Liver (tissue), 9 donors: Measurements from ENCODE around the gene CRYGS. TPM values are rescaled to one million over a fixed set of nuclear protein-coding genes. Genes with fewer than 3 reads are reported as not detected.

Experiments
- DNase-seq: peaks from one replicate; pipeline ENCODE4 v3.0.0-alpha.2; 2017; ENCODE audit warnings: low spot score
- H3K27ac ChIP-seq, 2 donors: one replicate each; pipeline ENCODE4 v1.7.0; 2013; ENCODE audit warnings: inconsistent platforms in 2 of 2, low read length in 2 of 2, control low read depth in 1 of 2, low read depth in 1 of 2, mild to moderate bottlenecking in 1 of 2
- H3K27me3 ChIP-seq, 4 donors: one replicate each; pipeline versions ENCODE4 v1.6.1 to v1.7.0; 2013; ENCODE audit warnings: low read length in 3 of 4, inconsistent platforms in 1 of 4, mild to moderate bottlenecking in 1 of 4, moderate library complexity in 1 of 4; ENCODE audit not compliant: control insufficient read depth in 4 of 4, insufficient read depth in 4 of 4
- H3K36me3 ChIP-seq, 4 donors: one replicate each; pipeline versions ENCODE4 v1.6.1 to v1.7.0; 2013; ENCODE audit warnings: low read length in 3 of 4, mild to moderate bottlenecking in 3 of 4, low read depth in 1 of 4, moderate library complexity in 1 of 4; ENCODE audit not compliant: control insufficient read depth in 4 of 4, insufficient read depth in 3 of 4
- H3K4me1 ChIP-seq, 4 donors: one replicate each; pipeline versions ENCODE4 v1.6.1 to v1.7.0; 2013; ENCODE audit warnings: low read length in 3 of 4, mild to moderate bottlenecking in 3 of 4, moderate library complexity in 1 of 4; ENCODE audit not compliant: control insufficient read depth in 4 of 4, insufficient read depth in 4 of 4
- H3K4me3 ChIP-seq, 3 donors: one replicate each; pipeline versions ENCODE4 v1.6.1 to v1.7.0; 2013; ENCODE audit warnings: low read length in 3 of 3, control low read depth in 1 of 3, low read depth in 1 of 3, mild to moderate bottlenecking in 1 of 3
- H3K9ac ChIP-seq, 2 donors: one replicate each; pipeline ENCODE4 v1.7.0; 2013; ENCODE audit warnings: low read length in 2 of 2, mild to moderate bottlenecking in 2 of 2, moderate library complexity in 2 of 2, control low read depth in 1 of 2, low read depth in 1 of 2
- H3K9me3 ChIP-seq, 4 donors: one replicate each; pipeline versions ENCODE4 v1.6.1 to v1.7.0; 2013; ENCODE audit warnings: low read length in 3 of 4; ENCODE audit not compliant: control insufficient read depth in 4 of 4
- EGR1 ChIP-seq, 2 donors: IDR thresholded peaks; 2 replicates each; pipeline ENCODE4 v1.6.1; 2016 to 2018; ENCODE audit warnings: antibody characterized with exemption in 2 of 2, low read depth in 2 of 2
- FOXA2 ChIP-seq: IDR thresholded peaks from 2 replicates; pipeline ENCODE4 v1.6.1; 2016; ENCODE audit warnings: antibody characterized with exemption
- GABPA ChIP-seq, 2 donors: IDR thresholded peaks in 1 of 2; conservative IDR thresholded peaks in 1 of 2; 2 replicates each; pipeline ENCODE4 v1.6.1; 2016; ENCODE audit warnings: antibody characterized with exemption in 2 of 2, mild to moderate bottlenecking in 1 of 2, moderate library complexity in 1 of 2
- HNF4A ChIP-seq, 2 donors: conservative IDR thresholded peaks; 2 replicates each; pipeline ENCODE4 v1.6.1; 2016; ENCODE audit warnings: antibody characterized with exemption in 2 of 2, mild to moderate bottlenecking in 2 of 2
- JUND ChIP-seq, 2 donors: IDR thresholded peaks; 2 replicates each; pipeline ENCODE4 v1.6.1; 2016; ENCODE audit warnings: antibody characterized with exemption in 2 of 2
- NR2F2 ChIP-seq: IDR thresholded peaks from 2 replicates; pipeline ENCODE4 v1.6.1; 2016; ENCODE audit warnings: antibody characterized with exemption
- RAD21 ChIP-seq, 2 donors: IDR thresholded peaks; 2 replicates each; pipeline ENCODE4 v1.6.1; 2016; ENCODE audit warnings: antibody characterized with exemption in 2 of 2, mild to moderate bottlenecking in 2 of 2
- RXRA ChIP-seq, 2 donors: IDR thresholded peaks; 2 replicates each; pipeline ENCODE4 v1.6.1; 2017 to 2018; ENCODE audit warnings: antibody characterized with exemption in 2 of 2, mild to moderate bottlenecking in 1 of 2
- SP1 ChIP-seq: IDR thresholded peaks from 2 replicates; pipeline ENCODE4 v1.6.1; 2018; ENCODE audit warnings: antibody characterized with exemption, mild to moderate bottlenecking
- TAF1 ChIP-seq: conservative IDR thresholded peaks from 2 replicates; pipeline ENCODE4 v1.6.1; 2016; ENCODE audit warnings: antibody characterized with exemption, mild to moderate bottlenecking
- YY1 ChIP-seq: IDR thresholded peaks from 2 replicates; pipeline ENCODE4 v1.6.1; 2016; ENCODE audit warnings: antibody characterized with exemption, mild to moderate bottlenecking
- WGBS: extraction: QIAGEN DNeasy Blood & Tissue Kit; methylation state at CpG from one replicate; pipeline ENCODE4 v1.1.7; 2013; 5-methylcytosine and 5-hydroxymethylcytosine counted together
- polyA plus RNA-seq, 2 donors: library from polyadenylated mRNA; stranded (reverse) in 1 of 2; unstranded in 1 of 2; fragments of 200-250 nt in 1 of 2; fragments of >200 nt in 1 of 2; fragmentation: Nextera tagmentation in 1 of 2; extraction: Ambion mirVana in 1 of 2; gene quantifications; one replicate each; pipeline versions ENCODE4 v1.2.1 to v1.2.3, GENCODE V29; 2013 to 2015
- total RNA-seq, 2 donors: library from RNA; depleted of rRNA; stranded (reverse); fragments of >200 nt; gene quantifications; one replicate each; pipeline ENCODE4 v1.2.3, GENCODE V29; 2014
- TF ChIP-seq, protein P1 (sequence below): IDR thresholded peaks from 2 replicates; pipeline ENCODE4 v1.6.1; 2016; ENCODE audit warnings: antibody characterized with exemption, mild to moderate bottlenecking
- TF ChIP-seq, protein P2 (sequence below): IDR thresholded peaks from 2 replicates; pipeline ENCODE4 v1.6.1; 2016; ENCODE audit warnings: antibody characterized with exemption
- TF ChIP-seq, protein P3 (sequence below): IDR thresholded peaks from 2 replicates; pipeline ENCODE4 v1.6.1; 2016; ENCODE audit warnings: antibody characterized with exemption
- TF ChIP-seq, protein P4 (sequence below): IDR thresholded peaks from 2 replicates; pipeline ENCODE4 v1.6.1; 2016; ENCODE audit warnings: antibody characterized with exemption
- TF ChIP-seq, protein P5 (sequence below): fragments of 150-350 bp; IDR thresholded peaks from 2 replicates; pipeline ENCODE4 v1.5.1; 2017; ENCODE audit warnings: improper control_type of control experiment, low read depth, low read length; ENCODE audit not compliant: missing input control
- donor health status: healthy.
- donor health status: healthy.
- donor health status: healthy.
- donor health status: healthy.
- donor health status: healthy.

Gene CRYGS
- total and polyA plus RNA-seq, 4 donors: 0.53 to 3.6 (median 1.2) TPM

DNA sequence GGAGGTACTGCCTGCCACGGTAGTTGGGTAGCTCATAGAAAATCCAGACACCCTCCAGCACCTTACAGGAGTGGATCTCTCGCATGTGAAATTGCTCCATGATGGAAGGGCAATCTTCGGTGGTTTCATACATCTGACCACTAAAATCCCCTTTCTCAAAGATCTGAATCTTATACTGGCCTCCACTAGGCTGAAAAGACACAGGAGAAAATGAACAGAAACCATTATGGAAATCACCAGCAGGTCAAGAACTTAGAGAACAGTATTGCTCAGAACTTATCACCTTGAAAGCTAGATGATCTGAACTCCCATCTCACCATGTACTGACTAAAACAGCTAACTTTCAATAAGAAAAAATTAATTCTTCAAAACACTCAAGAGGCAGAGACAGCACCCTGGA lies 5.4 kb downstream of the CRYGS start (continued):
- TF ChIP-seq, protein P1, sequence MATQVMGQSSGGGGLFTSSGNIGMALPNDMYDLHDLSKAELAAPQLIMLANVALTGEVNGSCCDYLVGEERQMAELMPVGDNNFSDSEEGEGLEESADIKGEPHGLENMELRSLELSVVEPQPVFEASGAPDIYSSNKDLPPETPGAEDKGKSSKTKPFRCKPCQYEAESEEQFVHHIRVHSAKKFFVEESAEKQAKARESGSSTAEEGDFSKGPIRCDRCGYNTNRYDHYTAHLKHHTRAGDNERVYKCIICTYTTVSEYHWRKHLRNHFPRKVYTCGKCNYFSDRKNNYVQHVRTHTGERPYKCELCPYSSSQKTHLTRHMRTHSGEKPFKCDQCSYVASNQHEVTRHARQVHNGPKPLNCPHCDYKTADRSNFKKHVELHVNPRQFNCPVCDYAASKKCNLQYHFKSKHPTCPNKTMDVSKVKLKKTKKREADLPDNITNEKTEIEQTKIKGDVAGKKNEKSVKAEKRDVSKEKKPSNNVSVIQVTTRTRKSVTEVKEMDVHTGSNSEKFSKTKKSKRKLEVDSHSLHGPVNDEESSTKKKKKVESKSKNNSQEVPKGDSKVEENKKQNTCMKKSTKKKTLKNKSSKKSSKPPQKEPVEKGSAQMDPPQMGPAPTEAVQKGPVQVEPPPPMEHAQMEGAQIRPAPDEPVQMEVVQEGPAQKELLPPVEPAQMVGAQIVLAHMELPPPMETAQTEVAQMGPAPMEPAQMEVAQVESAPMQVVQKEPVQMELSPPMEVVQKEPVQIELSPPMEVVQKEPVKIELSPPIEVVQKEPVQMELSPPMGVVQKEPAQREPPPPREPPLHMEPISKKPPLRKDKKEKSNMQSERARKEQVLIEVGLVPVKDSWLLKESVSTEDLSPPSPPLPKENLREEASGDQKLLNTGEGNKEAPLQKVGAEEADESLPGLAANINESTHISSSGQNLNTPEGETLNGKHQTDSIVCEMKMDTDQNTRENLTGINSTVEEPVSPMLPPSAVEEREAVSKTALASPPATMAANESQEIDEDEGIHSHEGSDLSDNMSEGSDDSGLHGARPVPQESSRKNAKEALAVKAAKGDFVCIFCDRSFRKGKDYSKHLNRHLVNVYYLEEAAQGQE: no peak
- TF ChIP-seq YY1 (no peak), SP1 (no peak)

DNA sequence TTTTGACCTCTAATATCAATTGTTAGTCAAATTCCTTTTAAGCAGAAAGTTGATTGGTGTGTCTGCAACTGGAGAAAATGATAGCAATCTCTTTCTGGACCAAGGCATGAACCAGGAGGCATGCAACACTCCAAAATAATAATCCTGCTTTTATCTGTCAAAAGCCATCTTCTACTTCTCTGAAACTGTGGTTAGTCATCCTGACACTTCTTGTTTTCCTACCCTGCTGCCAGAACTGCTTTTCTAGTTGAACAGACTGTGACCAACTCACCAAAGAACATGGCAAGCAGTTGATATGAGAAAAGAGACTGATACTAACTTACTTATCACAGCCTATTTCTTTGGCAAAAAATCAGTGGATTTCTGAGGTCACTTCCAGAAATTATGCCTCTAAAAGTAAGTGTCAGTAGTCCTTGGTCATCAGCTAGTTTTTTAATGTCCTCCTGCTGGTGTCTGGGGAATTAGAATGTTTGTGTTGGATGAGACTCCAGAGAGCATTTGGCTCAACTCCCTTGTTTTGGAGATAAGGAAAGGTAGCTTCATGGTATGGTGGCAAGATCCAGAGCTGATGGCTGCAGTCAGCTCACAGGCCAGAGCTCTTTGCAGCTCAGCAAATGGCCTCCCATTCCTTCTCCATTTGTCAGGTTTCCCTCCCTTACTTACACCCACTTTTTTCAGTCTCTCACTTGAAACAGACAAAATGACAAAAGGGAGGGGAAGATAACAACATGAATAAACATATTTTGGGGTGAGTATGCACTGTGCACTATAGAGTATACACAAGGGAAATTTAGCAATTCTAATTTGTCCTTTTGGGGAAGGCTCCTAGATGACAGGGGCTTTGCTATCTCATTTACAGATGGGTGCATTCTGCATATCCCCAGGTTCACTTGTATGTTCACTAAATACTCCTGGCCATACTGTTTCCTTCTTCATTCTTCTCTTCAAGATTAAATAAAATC lies 7.0 kb downstream of the CRYGS start:
- Histone ChIP-seq H3K27me3 (no peaks in the 10 kb centered on the region), H3K4me1 (peaks cover 0 to 11% (median 0%) of the 10 kb centered on the region in 4 donors), H3K4me3 (no peak overlapping the region), H3K27ac (no peak overlapping the region), H3K9ac (no peak overlapping the region), H3K9me3 (no peaks in the 10 kb centered on the region), H3K36me3 (peaks cover 0 to 4% (median 0%) of the 10 kb centered on the region in 4 donors)
- DNase-seq: no peak
- no peak for TF ChIP-seq GABPA (IDR thresholded peaks at IDR 0.05 in 1 of 2, conservative IDR thresholded peaks at IDR 0.05 in 1 of 2)
- TF ChIP-seq NR2F2: peak; percentile 26
- TF ChIP-seq TAF1: no peak
- no peak for TF ChIP-seq YY1
- peak in 1 of 2 donors; percentile 8 for TF ChIP-seq HNF4A (conservative IDR thresholded peaks at IDR 0.05)
- TF ChIP-seq RXRA (IDR thresholded peaks at IDR 0.05): no peak
- TF ChIP-seq RAD21 (IDR thresholded peaks at IDR 0.05): peak; percentile 42 to 55

DNA sequence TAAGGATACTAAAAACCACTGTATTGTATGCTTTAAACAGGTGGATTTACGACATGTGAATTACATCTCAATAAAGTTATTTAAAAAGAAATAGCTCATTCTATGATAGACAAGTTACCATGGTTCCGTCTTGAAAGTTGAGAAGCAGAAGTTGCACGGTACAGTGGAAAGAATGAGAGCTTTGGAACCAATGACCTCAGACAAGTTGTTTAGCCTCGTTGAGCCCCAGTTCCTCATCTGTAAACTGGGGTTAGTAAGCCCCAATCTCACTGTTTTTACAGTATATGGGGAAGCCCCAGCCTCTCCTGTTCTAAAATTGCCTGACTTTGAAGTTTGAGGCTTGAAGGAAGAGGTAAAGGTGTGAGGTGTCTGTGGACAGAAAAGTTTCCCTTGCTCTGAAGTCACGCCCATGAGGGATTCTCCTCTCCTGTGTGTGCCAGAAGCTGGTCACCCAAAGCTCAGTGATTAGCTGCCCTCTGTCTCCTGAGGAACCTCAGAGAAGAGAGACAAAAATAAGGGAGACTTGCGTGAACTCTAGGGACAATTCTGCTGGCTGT lies 10.0 kb downstream of the CRYGS start:
- TF ChIP-seq NR2F2: no peak
- TF ChIP-seq FOXA2: no peak
- TF ChIP-seq, protein P2, sequence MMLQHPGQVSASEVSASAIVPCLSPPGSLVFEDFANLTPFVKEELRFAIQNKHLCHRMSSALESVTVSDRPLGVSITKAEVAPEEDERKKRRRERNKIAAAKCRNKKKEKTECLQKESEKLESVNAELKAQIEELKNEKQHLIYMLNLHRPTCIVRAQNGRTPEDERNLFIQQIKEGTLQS: no peak
- no peak for TF ChIP-seq HNF4A (conservative IDR thresholded peaks at IDR 0.05)
- TF ChIP-seq, protein P3, sequence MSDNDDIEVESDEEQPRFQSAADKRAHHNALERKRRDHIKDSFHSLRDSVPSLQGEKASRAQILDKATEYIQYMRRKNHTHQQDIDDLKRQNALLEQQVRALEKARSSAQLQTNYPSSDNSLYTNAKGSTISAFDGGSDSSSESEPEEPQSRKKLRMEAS: no peak
- TF ChIP-seq RAD21 (IDR thresholded peaks at IDR 0.05): no peak
- no peak for TF ChIP-seq RXRA (IDR thresholded peaks at IDR 0.05)
- no peak for TF ChIP-seq YY1
- no peak for TF ChIP-seq SP1
- no peak for TF ChIP-seq JUND (IDR thresholded peaks at IDR 0.05)
- TF ChIP-seq EGR1 (IDR thresholded peaks at IDR 0.05; ENCODE audit: low read depth in 2 of 2): no peak
- TF ChIP-seq TAF1: no peak
- TF ChIP-seq, protein P4, sequence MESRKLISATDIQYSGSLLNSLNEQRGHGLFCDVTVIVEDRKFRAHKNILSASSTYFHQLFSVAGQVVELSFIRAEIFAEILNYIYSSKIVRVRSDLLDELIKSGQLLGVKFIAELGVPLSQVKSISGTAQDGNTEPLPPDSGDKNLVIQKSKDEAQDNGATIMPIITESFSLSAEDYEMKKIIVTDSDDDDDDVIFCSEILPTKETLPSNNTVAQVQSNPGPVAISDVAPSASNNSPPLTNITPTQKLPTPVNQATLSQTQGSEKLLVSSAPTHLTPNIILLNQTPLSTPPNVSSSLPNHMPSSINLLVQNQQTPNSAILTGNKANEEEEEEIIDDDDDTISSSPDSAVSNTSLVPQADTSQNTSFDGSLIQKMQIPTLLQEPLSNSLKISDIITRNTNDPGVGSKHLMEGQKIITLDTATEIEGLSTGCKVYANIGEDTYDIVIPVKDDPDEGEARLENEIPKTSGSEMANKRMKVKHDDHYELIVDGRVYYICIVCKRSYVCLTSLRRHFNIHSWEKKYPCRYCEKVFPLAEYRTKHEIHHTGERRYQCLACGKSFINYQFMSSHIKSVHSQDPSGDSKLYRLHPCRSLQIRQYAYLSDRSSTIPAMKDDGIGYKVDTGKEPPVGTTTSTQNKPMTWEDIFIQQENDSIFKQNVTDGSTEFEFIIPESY: no peak
- TF ChIP-seq, protein P5, sequence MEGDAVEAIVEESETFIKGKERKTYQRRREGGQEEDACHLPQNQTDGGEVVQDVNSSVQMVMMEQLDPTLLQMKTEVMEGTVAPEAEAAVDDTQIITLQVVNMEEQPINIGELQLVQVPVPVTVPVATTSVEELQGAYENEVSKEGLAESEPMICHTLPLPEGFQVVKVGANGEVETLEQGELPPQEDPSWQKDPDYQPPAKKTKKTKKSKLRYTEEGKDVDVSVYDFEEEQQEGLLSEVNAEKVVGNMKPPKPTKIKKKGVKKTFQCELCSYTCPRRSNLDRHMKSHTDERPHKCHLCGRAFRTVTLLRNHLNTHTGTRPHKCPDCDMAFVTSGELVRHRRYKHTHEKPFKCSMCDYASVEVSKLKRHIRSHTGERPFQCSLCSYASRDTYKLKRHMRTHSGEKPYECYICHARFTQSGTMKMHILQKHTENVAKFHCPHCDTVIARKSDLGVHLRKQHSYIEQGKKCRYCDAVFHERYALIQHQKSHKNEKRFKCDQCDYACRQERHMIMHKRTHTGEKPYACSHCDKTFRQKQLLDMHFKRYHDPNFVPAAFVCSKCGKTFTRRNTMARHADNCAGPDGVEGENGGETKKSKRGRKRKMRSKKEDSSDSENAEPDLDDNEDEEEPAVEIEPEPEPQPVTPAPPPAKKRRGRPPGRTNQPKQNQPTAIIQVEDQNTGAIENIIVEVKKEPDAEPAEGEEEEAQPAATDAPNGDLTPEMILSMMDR: no peak
- no peak for DNase-seq
- no peaks in the 10 kb centered on the region for H3K9me3 ChIP-seq
- peaks cover 0 to 5% (median 0%) of the 10 kb centered on the region in 4 donors for H3K4me1 ChIP-seq
- H3K4me3 ChIP-seq: no peak overlapping the region
- H3K36me3 ChIP-seq: peaks cover 0 to 4% (median 0%) of the 10 kb centered on the region in 4 donors
- H3K27me3 ChIP-seq: no peaks in the 10 kb centered on the region
- no peak overlapping the region for H3K27ac ChIP-seq
- 83% methylated on average over 6 of the region's 6 CpGs for WGBS
- no peak overlapping the region for H3K9ac ChIP-seq
